GM12878 (cell line): Measurements from ENCODE around the gene IGFBP3. TPM values are rescaled to one million over a fixed set of nuclear protein-coding genes. Genes with fewer than 3 reads are reported as not detected.

Experiments
- ATAC-seq: fragments of 200-7000 bp; cut with Tn5 transposase; 3 replicates; pipeline ENCODE4 v1.9.1; 2020; ENCODE audit warnings: mild to moderate bottlenecking, moderate library complexity
- Bru-seq: library from RNA; stranded (reverse); fragments of 400-500 nt; gene quantifications from one replicate; lab custom pipeline; 2021; lab: Mats Ljungman, UMichigan
- BruChase-seq, 2 experiments: library from RNA; stranded (reverse); fragments of 400-500 nt; gene quantifications; one replicate each; lab custom pipeline; 2021; lab: Mats Ljungman, UMichigan
- BruUV-seq: library from RNA; stranded (reverse); fragments of 400-500 nt; replicated peaks from 2 replicates; lab custom pipeline; 2021; lab: Mats Ljungman, UMichigan
- CTCF ChIA-PET: fragments of 300-600 bp; sonication (Branson Sonifier 250); formaldehyde crosslinking; extraction: SDS; loops from one replicate; lab custom pipeline; 2021; ENCODE audit warnings: inconsistent platforms; lab: Yijun Ruan, JAX
- POLR2A ChIA-PET: fragments of 350-600 bp; formaldehyde crosslinking; extraction: SDS; loops from one replicate; lab custom pipeline; 2021; ENCODE audit warnings: inconsistent platforms; lab: Charles Lee
- RAD21 ChIA-PET: fragments of 300-600 bp; sonication (Branson Sonifier 250); formaldehyde crosslinking; loops from one replicate; lab custom pipeline; 2023; ENCODE audit warnings: antibody characterized with exemption; ENCODE audit not compliant: unreplicated experiment; lab: Charles Lee
- SMC1A ChIA-PET: fragments of 300-600 bp; sonication (Branson Sonifier 250); formaldehyde crosslinking; loops from one replicate; lab custom pipeline; 2023; ENCODE audit not compliant: unreplicated experiment, uncharacterized antibody; lab: Charles Lee
- DNase-seq: peaks from one replicate; pipeline ENCODE4 v3.0.0-alpha.2; 2011; ENCODE audit warnings: low read depth, low spot score
- FAIRE-seq: peaks from 3 replicates; lab custom pipeline; 2011; peaks lifted over from hg19 to GRCh38; lab: Jason Lieb, UNC
- H2AFZ ChIP-seq: 2 replicates; pipeline ENCODE4 v1.6.0; 2011; ENCODE audit warnings: low read depth, low read length, control low read depth; ENCODE audit not compliant: control insufficient read depth
- H3K27ac ChIP-seq: 2 replicates; pipeline ENCODE4 v1.5.1; 2011; ENCODE audit warnings: control low read depth; ENCODE audit not compliant: control insufficient read depth, insufficient read depth
- H3K27me3 ChIP-seq, 2 experiments: replicated peaks in 1 of 2; 2 replicates each; pipeline versions ENCODE4 v1.6.0 to v1.6.1; 2011; ENCODE audit warnings: low read length in 1 of 2; ENCODE audit not compliant: control insufficient read depth in 2 of 2, insufficient read depth in 2 of 2
- H3K36me3 ChIP-seq, 2 experiments: 2 replicates each; pipeline ENCODE4 v1.5.1; 2011; ENCODE audit warnings: low read length in 1 of 2; ENCODE audit not compliant: control insufficient read depth in 2 of 2, insufficient read depth in 2 of 2
- H3K4me1 ChIP-seq: 2 replicates; pipeline ENCODE4 v1.6.1; 2011; ENCODE audit warnings: mild to moderate bottlenecking, low read length, moderate library complexity, mixed read lengths; ENCODE audit not compliant: control insufficient read depth, insufficient read depth
- H3K4me2 ChIP-seq: 2 replicates; pipeline ENCODE4 v1.6.0; 2011; ENCODE audit warnings: control low read depth; ENCODE audit not compliant: control insufficient read depth, insufficient read depth
- H3K4me3 ChIP-seq: fragments of 200-600 bp; sonication (generic); 2 replicates; pipeline ENCODE4 v1.5.1; 2016
- H3K79me2 ChIP-seq: 2 replicates; pipeline ENCODE4 v1.6.0; 2011; ENCODE audit warnings: low read length; ENCODE audit not compliant: control insufficient read depth, insufficient read depth
- H3K9ac ChIP-seq: 2 replicates; pipeline ENCODE4 v1.8.0; 2011; ENCODE audit warnings: low read length, control low read depth, mixed read lengths; ENCODE audit not compliant: control insufficient read depth, insufficient read depth
- H3K9me3 ChIP-seq: replicated peaks from 3 replicates; pipeline ENCODE4 v1.5.1; 2011; ENCODE audit warnings: mild to moderate bottlenecking, low read length; ENCODE audit not compliant: control insufficient read depth, insufficient read depth
- H4K20me1 ChIP-seq: 2 replicates; pipeline ENCODE4 v1.6.0; 2011; ENCODE audit not compliant: control insufficient read depth, insufficient read depth
- BACH1 ChIP-seq: fragments of 450-650 bp; IDR thresholded peaks from 2 replicates; pipeline ENCODE4 v1.6.1; 2017; ENCODE audit warnings: mild to moderate bottlenecking, borderline replicate concordance
- BHLHE40 ChIP-seq, 2 experiments: fragments of 450-650 bp in 1 of 2; IDR thresholded peaks; 2 replicates each; pipeline ENCODE4 v1.6.1; 2011 to 2017; ENCODE audit warnings: low read depth in 2 of 2, borderline replicate concordance in 1 of 2, improper control_type of control experiment in 1 of 2, low read length in 1 of 2, mild to moderate bottlenecking in 1 of 2
- DPF2 ChIP-seq: fragments of 450-650 bp; IDR thresholded peaks from 2 replicates; pipeline ENCODE4 v1.6.1; 2017; ENCODE audit warnings: mild to moderate bottlenecking
- IKZF1 ChIP-seq: fragments of 450-650 bp; conservative IDR thresholded peaks from 2 replicates; pipeline ENCODE4 v1.6.1; 2017; ENCODE audit warnings: antibody characterized with exemption, mild to moderate bottlenecking
- IKZF2 ChIP-seq, 2 experiments: fragments of 450-650 bp; IDR thresholded peaks; 2 replicates each; pipeline ENCODE4 v1.6.1; 2017; ENCODE audit warnings: mild to moderate bottlenecking in 2 of 2, moderate library complexity in 2 of 2
- LARP7 ChIP-seq: fragments of 450-650 bp; IDR thresholded peaks from 2 replicates; pipeline ENCODE4 v1.6.1; 2017; ENCODE audit warnings: mild to moderate bottlenecking
- PAX5 ChIP-seq: IDR thresholded peaks from 2 replicates; pipeline ENCODE4 v1.6.1; 2011; ENCODE audit warnings: low read depth, low read length, borderline replicate concordance
- STAT1 ChIP-seq: fragments of 450-650 bp; conservative IDR thresholded peaks from 2 replicates; pipeline ENCODE4 v1.6.1; 2014; ENCODE audit warnings: antibody characterized with exemption, mild to moderate bottlenecking
- TCF7 ChIP-seq: IDR thresholded peaks from 2 replicates; pipeline ENCODE4 v1.6.1; 2014; ENCODE audit warnings: antibody characterized with exemption, borderline replicate concordance
- WGBS: methylation state at CpG from one replicate; pipeline ENCODE4 v1.1.6; 2016; ENCODE audit warnings: low lambda C conversion rate; ENCODE audit not compliant: insufficient replicate concordance, insufficient coverage; ENCODE audit errors: missing lambda C conversion rate; 5-methylcytosine and 5-hydroxymethylcytosine counted together
- in situ Hi-C: fragments of 300-500 bp; cut with MboI; formaldehyde crosslinking; loops from 9 replicates; pipeline ENCODE4 v1.14.3; 2018; ENCODE audit warnings: mixed read lengths
- intact Hi-C: fragments of 100-400 bp; cut with micrococcal nuclease; formaldehyde crosslinking; loops from one replicate; pipeline ENCODE4 v1.14.2; 2022; ENCODE audit not compliant: unreplicated experiment
- long read RNA-seq, 2 experiments: library from polyadenylated mRNA; unstranded; transcript quantifications; one replicate each; pipeline ENCODE4 v2.0.0, GENCODE V29; 2019 to 2020
- polyA minus RNA-seq, 3 experiments: library from RNA; depleted of rRNA, polyadenylated mRNA; stranded (reverse); fragments of >200 nt; gene quantifications; 2 replicates each; pipeline ENCODE4 v1.2.3, GENCODE V29; 2011
- polyA plus RNA-seq, 11 experiments: library from polyadenylated mRNA; depleted of rRNA in 4 of 11; unstranded in 6 of 11; stranded (reverse) in 5 of 11; fragments of >200 nt; fragmentation: Nextera tagmentation in 4 of 11; fragmentation: Illumina TruSeq in 1 of 11; extraction: Ambion mirVana in 4 of 11; extraction: Trizol in 1 of 11; gene quantifications; 1 replicate in 1 of 11; 2 replicates in 10 of 11; pipeline versions ENCODE4 v1.2.1 to v1.2.3, GENCODE V29; 2011 to 2016; ENCODE audit warnings: inconsistent platforms in 2 of 11, missing spikeins in 2 of 11, low read depth in 1 of 11
- total RNA-seq, 4 experiments: library from RNA; depleted of rRNA in 3 of 4; stranded (reverse); fragments of >200 nt in 3 of 4; fragmentation: Illumina TruSeq in 1 of 4; extraction: Trizol in 1 of 4; gene quantifications; 2 replicates each; pipeline versions ENCODE4 v1.2.1 to v1.2.3, GENCODE V29; 2013 to 2021
- TF ChIP-seq, protein P1 (sequence below): fragments of 450-650 bp; IDR thresholded peaks from 2 replicates; pipeline ENCODE4 v1.6.1; 2016; ENCODE audit warnings: mild to moderate bottlenecking
- TF ChIP-seq, protein P2 (sequence below): IDR thresholded peaks from 2 replicates; pipeline ENCODE4 v1.6.1; 2012; ENCODE audit warnings: low read length, inconsistent platforms
- TF ChIP-seq, protein P3 (sequence below): IDR thresholded peaks from 2 replicates; pipeline ENCODE4 v1.6.1; 2011; ENCODE audit warnings: low read depth, low read length, improper control_type of control experiment, borderline replicate concordance

The IGFBP3 gene, protein sequence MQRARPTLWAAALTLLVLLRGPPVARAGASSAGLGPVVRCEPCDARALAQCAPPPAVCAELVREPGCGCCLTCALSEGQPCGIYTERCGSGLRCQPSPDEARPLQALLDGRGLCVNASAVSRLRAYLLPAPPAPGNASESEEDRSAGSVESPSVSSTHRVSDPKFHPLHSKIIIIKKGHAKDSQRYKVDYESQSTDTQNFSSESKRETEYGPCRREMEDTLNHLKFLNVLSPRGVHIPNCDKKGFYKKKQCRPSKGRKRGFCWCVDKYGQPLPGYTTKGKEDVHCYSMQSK
- 2.2 and 5.0 TPM in 2 replicates for total RNA-seq (2013; cell fraction: nucleolus; rRNA removed)
- total RNA-seq (2014; rRNA removed), result 21.6 and 25.5 TPM in 2 replicates
- 16.1 and 18.6 TPM in 2 replicates for total RNA-seq (2014; rRNA removed; fragmentation: Illumina TruSeq; extraction: Trizol)
- 25.1 and 28.0 TPM in 2 replicates for total RNA-seq (2021)
- polyA plus RNA-seq (2011; ENCODE audit: low read depth), result not detected
- 6.0 and 6.6 TPM in 2 replicates for polyA plus RNA-seq (2011; rRNA removed)
- 3.8 and 5.9 TPM in 2 replicates for polyA plus RNA-seq (2011; cell fraction: cytosol; rRNA removed)
- polyA plus RNA-seq (2011; cell fraction: nucleus; rRNA removed), result 5.8 and 6.2 TPM in 2 replicates
- 0.20 TPM in 1 of 2 replicates, not detected in the other for polyA plus RNA-seq (2012)
- polyA plus RNA-seq (2014; fragmentation: Illumina TruSeq; extraction: Trizol), result 21.7 and 23.4 TPM in 2 replicates
- 10 to 100 TPM in 1 of 2 experiments, 1 to 10 TPM in 1; 7.6 to 11.4 TPM for polyA plus RNA-seq (2014; fragmentation: Nextera tagmentation; extraction: Ambion mirVana)
- 26.9 and 27.7 TPM in 2 replicates for polyA plus RNA-seq (2014; rRNA removed)
- 10 to 100 TPM; 10.5 to 15.1 TPM for polyA plus RNA-seq (2016; fragmentation: Nextera tagmentation; extraction: Ambion mirVana)
- 2.3 and 2.6 TPM in 2 replicates for polyA minus RNA-seq (2011; rRNA and poly(A)+ RNA removed)
- polyA minus RNA-seq (2011; cell fraction: cytosol; rRNA and poly(A)+ RNA removed), result 3.0 and 4.1 TPM in 2 replicates
- polyA minus RNA-seq (2011; cell fraction: nucleus; rRNA and poly(A)+ RNA removed), result 2.8 and 3.5 TPM in 2 replicates
- percentile 34 among the genes with signal in this experiment for Bru-seq, nascent RNA
- percentile 27 among the genes with signal in this experiment for BruChase-seq, experiment 1, labeled RNA remaining after a 6-hour chase
- BruChase-seq, experiment 2, labeled RNA remaining after a 2-hour chase, result percentile 31 among the genes with signal in this experiment
- long read RNA-seq, experiment 1, transcript IGFBP3-201 (5 exons, 2,262 nt), result major isoform, 8 of 9 reads
- long read RNA-seq, experiment 1, partial matches to known transcripts, result 0 of 9 reads
- long read RNA-seq, experiment 1, other reads (novel, unspliced or antisense), result 1 of 9 reads
- long read RNA-seq, experiment 2, transcript IGFBP3-201 (5 exons, 2,262 nt), result major isoform, 9 of 16 reads
- long read RNA-seq, experiment 2, partial matches to known transcripts, result 2 of 16 reads
- long read RNA-seq, experiment 2, other reads (novel, unspliced or antisense), result 4 of 16 reads

DNA sequence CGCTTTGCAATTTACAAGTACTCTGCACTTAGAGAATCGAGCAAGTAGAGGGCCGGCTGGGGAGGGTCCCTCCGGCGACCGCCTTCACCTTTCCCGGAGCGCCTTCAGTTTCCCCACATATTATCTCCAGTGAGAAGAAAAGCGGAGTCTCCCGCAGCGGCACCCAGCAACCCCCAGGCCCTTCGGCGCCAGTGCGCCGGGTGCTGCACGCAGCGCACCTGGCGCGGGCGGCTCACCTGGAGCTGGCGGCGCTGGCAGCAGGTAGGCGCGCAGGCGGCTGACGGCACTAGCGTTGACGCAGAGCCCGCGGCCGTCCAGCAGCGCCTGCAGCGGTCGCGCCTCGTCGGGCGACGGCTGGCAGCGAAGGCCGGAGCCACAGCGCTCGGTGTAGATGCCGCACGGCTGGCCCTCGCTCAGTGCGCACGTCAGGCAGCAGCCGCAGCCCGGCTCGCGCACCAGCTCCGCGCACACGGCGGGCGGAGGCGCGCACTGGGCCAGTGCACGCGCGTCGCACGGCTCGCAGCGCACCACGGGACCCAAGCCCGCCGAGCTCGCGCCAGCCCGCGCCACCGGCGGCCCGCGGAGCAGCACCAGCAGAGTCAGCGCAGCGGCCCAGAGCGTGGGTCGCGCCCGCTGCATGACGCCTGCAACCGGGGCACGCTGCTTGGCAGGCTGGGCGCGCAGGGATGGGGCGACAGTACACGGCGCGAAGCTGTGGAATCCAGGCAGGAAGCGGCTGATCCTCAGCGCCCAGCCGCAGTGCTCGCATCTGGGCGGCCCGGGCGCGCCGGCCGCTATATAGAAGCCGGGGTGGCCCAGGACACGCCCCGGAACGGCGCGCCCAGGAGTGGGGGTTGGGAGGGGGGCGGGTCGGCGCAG lies at the start of gene IGFBP3:
IGFBP3 (minus strand) TSS at position 771 of the 879 bp plus-strand sequence; CDS start at position 639, 132 bp downstream.
- Histone ChIP-seq H3K4me3 (no peak within 1 kb of the TSS), H3K4me1 (no peaks in the 10 kb centered on the region), H3K4me2 (no peak within 1 kb of the TSS), H3K36me3 (no peaks in the 10 kb centered on the region), H2AFZ (no peak within 1 kb of the TSS), H4K20me1 (peaks cover 2% of the 10 kb centered on the region; the same call in 1 of the 2 replicates), H3K27me3 (peaks cover 2 to 3% of the 10 kb centered on the region in 2 experiments; a peak in 3 of 4 replicates), H3K27ac (no peak within 1 kb of the TSS), H3K9ac (no peak within 1 kb of the TSS), H3K9me3 (no peaks in the 10 kb centered on the region), H3K79me2 (no peaks in the 10 kb centered on the region)
- BruUV-seq, result no TSS peak
- RAD21 ChIA-PET, result interaction anchor here (1.1 to 4.5 kb wide), 6 partner anchors 213 to 430 kb away, joined by 3 to 97 read pairs (median 26); no protein-coding TSS in a partner anchor
- DNase-seq, result no peak
- in situ Hi-C loops (no loop called here), intact Hi-C loops (loop anchor here (5.0 to 10.0 kb wide), 4 partner anchors 137 to 744 kb away; no protein-coding TSS in a partner anchor)
- ATAC-seq, result peak; percentile 15
- WGBS, result 10% methylated on average over 65 of the region's 111 CpGs
- no peak for FAIRE-seq
- CTCF ChIA-PET, result interaction anchor here (1.0 to 9.6 kb wide), 11 partner anchors 14 to 1167 kb away, joined by 3 to 91 read pairs (median 8); no protein-coding TSS in a partner anchor
- SMC1A ChIA-PET, result interaction anchor here (0.6 to 6.4 kb wide), 4 partner anchors 192 to 726 kb away, joined by 3 to 130 read pairs (median 29); no protein-coding TSS in a partner anchor
- POLR2A ChIA-PET, result no interaction called here
- TF ChIP-seq, protein P1, sequence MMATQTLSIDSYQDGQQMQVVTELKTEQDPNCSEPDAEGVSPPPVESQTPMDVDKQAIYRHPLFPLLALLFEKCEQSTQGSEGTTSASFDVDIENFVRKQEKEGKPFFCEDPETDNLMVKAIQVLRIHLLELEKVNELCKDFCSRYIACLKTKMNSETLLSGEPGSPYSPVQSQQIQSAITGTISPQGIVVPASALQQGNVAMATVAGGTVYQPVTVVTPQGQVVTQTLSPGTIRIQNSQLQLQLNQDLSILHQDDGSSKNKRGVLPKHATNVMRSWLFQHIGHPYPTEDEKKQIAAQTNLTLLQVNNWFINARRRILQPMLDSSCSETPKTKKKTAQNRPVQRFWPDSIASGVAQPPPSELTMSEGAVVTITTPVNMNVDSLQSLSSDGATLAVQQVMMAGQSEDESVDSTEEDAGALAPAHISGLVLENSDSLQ, result no peak
- TF ChIP-seq PAX5 (no peak), STAT1 (no peak), IKZF1 (peak; percentile 66), BHLHE40 (IDR thresholded peaks at IDR 0.05; ENCODE audit: borderline replicate concordance in 1 of 2, low read depth in 2 of 2, low read length in 1 of 2) (peak in 1 of 2 experiments; percentile 60; a peak in 1 of 4 replicates), LARP7 (0 out of 2 replicates have a peak, but pooled peaks have one; percentile 71), IKZF2 (IDR thresholded peaks at IDR 0.05) (no peak), BACH1 (no peak), DPF2 (peak; percentile 56; the same call in 1 of the 2 replicates), TCF7 (no peak)
- TF ChIP-seq, protein P2, sequence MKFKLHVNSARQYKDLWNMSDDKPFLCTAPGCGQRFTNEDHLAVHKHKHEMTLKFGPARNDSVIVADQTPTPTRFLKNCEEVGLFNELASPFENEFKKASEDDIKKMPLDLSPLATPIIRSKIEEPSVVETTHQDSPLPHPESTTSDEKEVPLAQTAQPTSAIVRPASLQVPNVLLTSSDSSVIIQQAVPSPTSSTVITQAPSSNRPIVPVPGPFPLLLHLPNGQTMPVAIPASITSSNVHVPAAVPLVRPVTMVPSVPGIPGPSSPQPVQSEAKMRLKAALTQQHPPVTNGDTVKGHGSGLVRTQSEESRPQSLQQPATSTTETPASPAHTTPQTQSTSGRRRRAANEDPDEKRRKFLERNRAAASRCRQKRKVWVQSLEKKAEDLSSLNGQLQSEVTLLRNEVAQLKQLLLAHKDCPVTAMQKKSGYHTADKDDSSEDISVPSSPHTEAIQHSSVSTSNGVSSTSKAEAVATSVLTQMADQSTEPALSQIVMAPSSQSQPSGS, result no peak
- TF ChIP-seq, protein P3, sequence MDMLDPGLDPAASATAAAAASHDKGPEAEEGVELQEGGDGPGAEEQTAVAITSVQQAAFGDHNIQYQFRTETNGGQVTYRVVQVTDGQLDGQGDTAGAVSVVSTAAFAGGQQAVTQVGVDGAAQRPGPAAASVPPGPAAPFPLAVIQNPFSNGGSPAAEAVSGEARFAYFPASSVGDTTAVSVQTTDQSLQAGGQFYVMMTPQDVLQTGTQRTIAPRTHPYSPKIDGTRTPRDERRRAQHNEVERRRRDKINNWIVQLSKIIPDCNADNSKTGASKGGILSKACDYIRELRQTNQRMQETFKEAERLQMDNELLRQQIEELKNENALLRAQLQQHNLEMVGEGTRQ, result no peak
